Osteoblast (primary cell): ENCODE results near the gene HOTAIR. TPM values are rescaled to one million over a fixed set of nuclear protein-coding genes. Genes with fewer than 3 reads are reported as not detected.

ENCODE experiments used
- DNase-seq: peaks from one replicate; pipeline ENCODE4 v3.0.0; 2011; ENCODE audit warnings: low spot score, mixed read lengths; ENCODE audit not compliant: insufficient read length; ENCODE audit errors: missing footprints
- H2AFZ ChIP-seq: 2 replicates; pipeline ENCODE4 v1.6.0; 2011; ENCODE audit warnings: mild to moderate bottlenecking, low read length
- H3K27ac ChIP-seq: 2 replicates; pipeline ENCODE4 v1.5.1; 2011; ENCODE audit warnings: mild to moderate bottlenecking, low read depth, low read length, moderate library complexity
- H3K27me3 ChIP-seq: 2 replicates; pipeline ENCODE4 v1.6.0; 2012; ENCODE audit warnings: mild to moderate bottlenecking, control low read depth, inconsistent platforms, low read length, moderate library complexity; ENCODE audit not compliant: insufficient read depth
- H3K36me3 ChIP-seq: 2 replicates; pipeline ENCODE4 v1.5.1; 2011; ENCODE audit warnings: mild to moderate bottlenecking, low read length, control low read depth, moderate library complexity; ENCODE audit not compliant: insufficient read depth
- H3K4me1 ChIP-seq: 2 replicates; pipeline ENCODE4 v1.5.1; 2011; ENCODE audit warnings: mild to moderate bottlenecking, low read length, control low read depth, moderate library complexity; ENCODE audit not compliant: insufficient read depth
- H3K4me2 ChIP-seq: 2 replicates; pipeline ENCODE4 v1.6.0; 2011; ENCODE audit warnings: mild to moderate bottlenecking, low read length; ENCODE audit not compliant: insufficient read depth
- H3K4me3 ChIP-seq: fragments of 200-600 bp; sonication (generic); 3 replicates; pipeline ENCODE4 v1.5.1; 2012; ENCODE audit warnings: mild to moderate bottlenecking, low read length, inconsistent platforms; ENCODE audit not compliant: insufficient read depth
- H3K79me2 ChIP-seq: 2 replicates; pipeline ENCODE4 v1.6.0; 2012; ENCODE audit warnings: mild to moderate bottlenecking, low read length, control low read depth, inconsistent platforms; ENCODE audit not compliant: insufficient read depth
- H3K9me3 ChIP-seq: 2 replicates; pipeline ENCODE4 v1.5.1; 2011; ENCODE audit warnings: low read depth, low read length, control low read depth
- H4K20me1 ChIP-seq: 2 replicates; pipeline ENCODE4 v1.6.0; 2012; ENCODE audit warnings: mild to moderate bottlenecking, low read length, control low read depth; ENCODE audit not compliant: insufficient read depth
- CTCF ChIP-seq: IDR thresholded peaks from 2 replicates; pipeline ENCODE4 v1.5.1; 2011; ENCODE audit warnings: mild to moderate bottlenecking, low read depth, low read length, moderate library complexity; ENCODE audit errors: extremely low read depth
- total RNA-seq: library from RNA; depleted of rRNA; stranded (reverse); fragments of >200 nt; gene quantifications from 2 replicates; pipeline ENCODE4 v1.2.3, GENCODE V29; 2012

HOTAIR gene
- total RNA-seq, 1 donor: 0.72 TPM

- DNase-seq: no peak
- Histone ChIP-seq H3K4me2 (peak overlapping the region; percentile 88), H3K27me3 (no peaks in the 10 kb centered on the region), H4K20me1 (peaks cover 27% of the 10 kb centered on the region), H3K79me2 (peaks cover 100% of the 10 kb centered on the region), H3K4me3 (no peak overlapping the region), H3K27ac (no peak overlapping the region), H3K4me1 (peaks cover 60% of the 10 kb centered on the region), H3K9me3 (no peaks in the 10 kb centered on the region), H3K36me3 (no peaks in the 10 kb centered on the region), H2AFZ (no peak overlapping the region)
- TF ChIP-seq CTCF: no peak
Observed at GRCh38 chr12:53993162-53994008, 18.6 kb upstream of the HOTAIR start.

- no peaks in the 10 kb centered on the region for H3K27me3 ChIP-seq
- no peak overlapping the region for H3K4me3 ChIP-seq
- no peak for DNase-seq
- peaks cover 59% of the 10 kb centered on the region for H3K4me1 ChIP-seq
- H2AFZ ChIP-seq: no peak overlapping the region
- no peaks in the 10 kb centered on the region for H3K9me3 ChIP-seq
- H3K36me3 ChIP-seq: no peaks in the 10 kb centered on the region
- no peak overlapping the region for H3K4me2 ChIP-seq
- H4K20me1 ChIP-seq: peaks cover 27% of the 10 kb centered on the region
- no peak overlapping the region for H3K27ac ChIP-seq
- no peak for TF ChIP-seq CTCF
- H3K79me2 ChIP-seq: peaks cover 100% of the 10 kb centered on the region
Observed at GRCh38 chr12:53992377-53992889, 17.7 kb upstream of the HOTAIR start.

GRCh38 chr12:53991077-53991460, 16.3 kb upstream of the HOTAIR start:
- H3K27me3 ChIP-seq: no peaks in the 10 kb centered on the region
- no peaks in the 10 kb centered on the region for H3K9me3 ChIP-seq
- TF ChIP-seq CTCF: no peak
- no peaks in the 10 kb centered on the region for H3K36me3 ChIP-seq
- H3K4me1 ChIP-seq: peaks cover 52% of the 10 kb centered on the region
- peak overlapping the region; percentile 67 for H3K27ac ChIP-seq
- H4K20me1 ChIP-seq: peaks cover 27% of the 10 kb centered on the region
- peaks cover 100% of the 10 kb centered on the region for H3K79me2 ChIP-seq
- peak overlapping the region; percentile 99 for H3K4me2 ChIP-seq
- H2AFZ ChIP-seq: peak overlapping the region; percentile 8
- peak overlapping the region; percentile 57 for H3K4me3 ChIP-seq
- DNase-seq: peak; percentile 96

GRCh38 chr12:53990311-53991076, 15.7 kb upstream of the HOTAIR start:
- peak overlapping the region; percentile 99 for H3K4me2 ChIP-seq
- TF ChIP-seq CTCF: no peak
- H3K27ac ChIP-seq: peak overlapping the region; percentile 67
- H4K20me1 ChIP-seq: peaks cover 27% of the 10 kb centered on the region
- H3K79me2 ChIP-seq: peaks cover 100% of the 10 kb centered on the region
- no peak for DNase-seq
- H3K36me3 ChIP-seq: no peaks in the 10 kb centered on the region
- H3K4me1 ChIP-seq: peaks cover 54% of the 10 kb centered on the region
- H3K9me3 ChIP-seq: no peaks in the 10 kb centered on the region
- H3K4me3 ChIP-seq: peak overlapping the region; percentile 57
- peak overlapping the region; percentile 8 for H2AFZ ChIP-seq
- H3K27me3 ChIP-seq: no peaks in the 10 kb centered on the region
